Adipose tissue (tissue), 3 donors: ENCODE measurements around the gene CTBS. TPM values are rescaled to one million over a fixed set of nuclear protein-coding genes. Genes with fewer than 3 reads are reported as not detected.

Source experiments
- H3K27ac ChIP-seq: one replicate; pipeline ENCODE4 v1.5.1; 2013; ENCODE audit warnings: low read depth, low read length
- WGBS, 3 donors: extraction: QIAGEN DNeasy Blood & Tissue Kit; methylation state at CpG; one replicate each; pipeline ENCODE4 v1.1.7; 2013; 5-methylcytosine and 5-hydroxymethylcytosine counted together
- polyA plus RNA-seq, 3 donors: library from polyadenylated mRNA; stranded (reverse); fragments of 200-250 nt; gene quantifications; one replicate each; pipeline ENCODE4 v1.2.3, GENCODE V29; 2013
- donor health status: healthy with polysubstance abuse.
- donor health status: Bipolar disorder and iron deficiency.
- donor health status: healthy.

The CTBS gene
- 10 to 100 TPM in 2 of 3 donors, 1 to 10 TPM in 1; 8.2 to 12.7 (median 12.1) TPM for polyA plus RNA-seq

GRCh38 chr1:84573967-84574842 lies at the start of gene CTBS:
Gene CTBS (minus strand): TSS chr1:84574440. CDS start chr1:84574415, 25 bp downstream.
- 0 to 1% (median 1%) methylated on average over 43 to 67 of the region's 67 CpGs for WGBS, 3 donors
- peak within 1 kb of the TSS; percentile 100 for H3K27ac ChIP-seq

- H3K27ac ChIP-seq: no peak overlapping the region
- 75 to 86% (median 85%) methylated on average over 14 of the region's 14 CpGs for WGBS, 3 donors
Observed at GRCh38 chr1:84621553-84621952, 47.3 kb upstream of the CTBS start.

GRCh38 chr1:84620720-84621313 lies 46.6 kb upstream of the CTBS start:
- WGBS, 3 donors: 0 to 1% (median 0%) methylated on average over 41 to 46 of the region's 46 CpGs
- no peak overlapping the region for H3K27ac ChIP-seq

DNA sequence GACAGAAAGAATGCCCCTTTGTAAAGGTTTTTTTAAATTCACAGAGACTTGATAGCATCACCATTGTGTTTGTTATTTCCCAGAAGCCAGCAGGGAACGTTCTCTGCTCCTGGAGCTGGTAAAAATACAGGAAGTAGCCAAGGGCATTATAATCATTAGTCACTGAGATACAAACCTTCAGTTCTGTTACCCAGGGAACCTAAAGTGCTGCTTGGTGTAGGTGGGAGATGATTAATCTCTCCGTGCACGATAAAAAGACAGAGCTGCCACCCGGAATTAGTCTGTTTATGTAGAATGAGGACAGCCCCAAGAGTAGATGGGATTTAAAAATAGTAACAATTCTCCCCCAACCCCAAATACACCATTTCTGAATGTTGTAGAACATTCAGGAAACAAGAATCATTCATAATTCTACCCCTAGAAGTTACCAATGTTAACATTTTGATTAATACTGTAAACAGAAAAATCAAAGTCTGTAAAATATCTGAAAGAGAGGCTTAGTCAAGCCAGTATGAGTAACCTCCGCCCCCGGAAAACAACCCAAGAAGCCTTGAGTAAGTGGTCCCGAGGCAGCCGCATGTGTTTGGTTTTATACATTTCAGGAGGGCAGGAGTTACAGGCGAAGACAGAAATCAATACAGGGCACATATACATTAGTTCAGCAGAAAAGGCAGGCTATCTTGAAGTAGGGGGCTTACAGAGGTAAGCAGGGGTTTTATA lies 45.3 kb upstream of the CTBS start:
- 37 to 58% (median 54%) methylated on average over 9 of the region's 9 CpGs for WGBS, 3 donors
- no peak overlapping the region for H3K27ac ChIP-seq

DNA sequence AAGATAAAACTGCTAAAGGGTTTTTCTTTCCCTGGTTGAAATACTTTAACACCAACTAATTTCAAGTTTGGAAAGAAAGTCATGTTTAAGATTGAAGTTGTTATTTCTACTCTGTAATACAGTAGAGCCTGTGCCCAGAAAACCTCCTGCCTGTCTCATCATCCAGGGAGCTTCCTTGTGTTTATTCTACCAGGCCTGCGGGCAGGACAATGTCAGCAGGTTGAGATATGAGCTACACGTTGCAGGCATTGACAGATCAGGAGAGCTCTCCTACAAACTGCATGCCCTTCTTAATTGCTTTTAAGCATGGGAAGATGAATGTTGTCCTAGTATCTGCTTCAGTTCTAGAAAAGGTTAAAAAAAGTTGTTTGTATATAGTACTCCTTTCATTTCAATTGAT lies 43.1 kb upstream of the CTBS start:
- 55 to 69% (median 69%) methylated on average over 2 of the region's 2 CpGs for WGBS, 3 donors
- H3K27ac ChIP-seq: no peak overlapping the region

DNA sequence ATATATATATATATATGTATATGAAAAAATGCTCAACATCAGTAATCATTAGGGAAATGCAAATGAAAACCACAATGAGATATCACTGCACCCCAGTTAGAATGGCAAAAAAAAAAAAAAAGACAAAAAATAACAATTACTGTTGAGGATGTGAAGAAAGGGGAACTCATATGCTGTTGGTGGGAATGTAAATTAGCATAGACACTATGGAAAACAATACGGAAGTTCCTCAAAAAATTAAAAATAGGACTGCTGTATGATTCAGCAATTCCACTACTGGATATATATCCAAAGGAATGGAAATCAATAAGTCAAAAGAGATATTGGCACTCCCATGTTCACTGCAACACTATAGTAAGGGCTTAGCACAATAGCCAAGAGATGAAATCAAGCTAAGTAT lies 41.5 kb upstream of the CTBS start:
- no peak overlapping the region for H3K27ac ChIP-seq

GRCh38 chr1:84613887-84614286 lies 39.6 kb upstream of the CTBS start:
- WGBS, 3 donors: 94 to 95% (median 94%) methylated on average over 2 of the region's 2 CpGs
- no peak overlapping the region for H3K27ac ChIP-seq

More for the DNA sequence above, 41.5 kb upstream of the CTBS start:
- 48 to 93% (median 64%) methylated on average over 1 of the region's 1 CpG for WGBS, 3 donors

GRCh38 chr1:84613026-84613425 lies 38.8 kb upstream of the CTBS start:
- WGBS, 3 donors: 84 to 86% (median 84%) methylated on average over 2 of the region's 2 CpGs
- H3K27ac ChIP-seq: no peak overlapping the region

- 32 to 34% (median 32%) methylated on average over 3 of the region's 3 CpGs for WGBS, 3 donors
Observed at GRCh38 chr1:84611796-84612195, 37.6 kb upstream of the CTBS start.

DNA sequence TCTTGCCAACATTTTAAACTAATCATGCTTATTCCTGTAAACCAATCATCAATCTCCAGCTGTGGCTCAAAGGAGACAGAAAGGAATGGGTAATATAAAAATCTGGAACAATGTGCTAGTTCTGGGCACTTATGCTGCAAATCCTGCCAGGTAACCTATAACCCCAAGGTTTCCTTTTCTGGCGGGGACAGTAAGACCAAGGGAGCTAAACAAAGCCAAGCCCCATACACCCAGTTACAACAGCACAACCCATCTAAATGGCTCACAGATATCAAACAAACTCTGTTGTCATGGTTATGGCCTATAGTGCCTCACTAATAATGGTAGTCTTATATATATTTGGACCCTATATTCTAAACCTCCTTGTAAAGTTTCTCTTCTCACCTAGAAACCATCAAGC lies 36.9 kb upstream of the CTBS start:
- 0 to 96% (median 71%) methylated on average over 1 of the region's 1 CpG for WGBS, 3 donors
- no peak overlapping the region for H3K27ac ChIP-seq

More at GRCh38 chr1:84611796-84612195, 37.6 kb upstream of the CTBS start:
- H3K27ac ChIP-seq: no peak overlapping the region

- no peak overlapping the region for H3K27ac ChIP-seq
- WGBS, 3 donors: 76 to 88% (median 82%) methylated on average over 5 of the region's 5 CpGs
Observed at GRCh38 chr1:84606977-84607376, 32.7 kb upstream of the CTBS start.

GRCh38 chr1:84605157-84605556 lies 30.9 kb upstream of the CTBS start:
- 95 to 100% (median 98%) methylated on average over 1 of the region's 1 CpG for WGBS, 3 donors
- no peak overlapping the region for H3K27ac ChIP-seq

- WGBS, 3 donors: 63 to 81% (median 71%) methylated on average over 15 of the region's 15 CpGs
- H3K27ac ChIP-seq: no peak overlapping the region
Observed at GRCh38 chr1:84603941-84604830, 29.9 kb upstream of the CTBS start.

DNA sequence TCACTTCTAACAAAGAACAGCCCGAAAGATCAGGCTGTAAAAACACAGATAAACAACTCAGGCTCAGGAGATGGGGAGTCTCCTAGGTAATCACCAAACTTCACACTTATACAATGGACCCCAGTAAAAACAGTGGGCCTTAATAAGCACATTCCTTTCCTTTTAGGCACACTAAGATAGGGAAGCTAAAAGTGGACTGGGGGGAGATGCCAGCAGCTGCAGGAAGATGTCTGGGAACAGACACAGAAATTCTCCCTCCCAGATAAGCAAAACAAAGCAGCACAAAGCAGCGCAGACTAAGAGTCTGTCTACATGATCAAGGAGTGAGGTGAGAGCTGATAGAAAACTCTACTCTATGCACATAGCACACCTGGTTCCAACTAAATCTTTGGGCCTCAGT lies 29.0 kb upstream of the CTBS start:
- no peak overlapping the region for H3K27ac ChIP-seq
- 62 to 71% (median 64%) methylated on average over 2 of the region's 2 CpGs for WGBS, 3 donors

DNA sequence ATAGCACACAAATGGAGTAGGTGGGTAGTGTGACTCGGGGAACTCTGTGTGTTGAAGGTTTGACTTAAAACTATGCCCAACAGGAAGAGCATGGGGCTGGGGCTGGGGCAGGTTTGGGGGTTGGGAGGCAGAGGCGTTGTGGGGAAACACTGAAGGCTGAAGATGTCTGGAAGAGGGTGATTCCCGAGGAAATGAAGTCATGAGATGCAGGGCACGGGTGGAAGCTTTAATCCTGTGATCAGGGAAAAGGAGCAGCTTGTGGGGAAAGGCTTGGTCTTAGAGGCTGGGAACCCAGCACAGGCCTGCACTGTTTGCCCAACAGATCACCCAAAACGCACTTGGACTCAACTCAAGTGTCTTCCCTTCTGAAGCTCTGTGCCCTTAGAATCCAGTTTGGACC lies 26.6 kb upstream of the CTBS start:
- no peak overlapping the region for H3K27ac ChIP-seq
- WGBS, 3 donors: 84 to 93% (median 87%) methylated on average over 5 of the region's 5 CpGs

DNA sequence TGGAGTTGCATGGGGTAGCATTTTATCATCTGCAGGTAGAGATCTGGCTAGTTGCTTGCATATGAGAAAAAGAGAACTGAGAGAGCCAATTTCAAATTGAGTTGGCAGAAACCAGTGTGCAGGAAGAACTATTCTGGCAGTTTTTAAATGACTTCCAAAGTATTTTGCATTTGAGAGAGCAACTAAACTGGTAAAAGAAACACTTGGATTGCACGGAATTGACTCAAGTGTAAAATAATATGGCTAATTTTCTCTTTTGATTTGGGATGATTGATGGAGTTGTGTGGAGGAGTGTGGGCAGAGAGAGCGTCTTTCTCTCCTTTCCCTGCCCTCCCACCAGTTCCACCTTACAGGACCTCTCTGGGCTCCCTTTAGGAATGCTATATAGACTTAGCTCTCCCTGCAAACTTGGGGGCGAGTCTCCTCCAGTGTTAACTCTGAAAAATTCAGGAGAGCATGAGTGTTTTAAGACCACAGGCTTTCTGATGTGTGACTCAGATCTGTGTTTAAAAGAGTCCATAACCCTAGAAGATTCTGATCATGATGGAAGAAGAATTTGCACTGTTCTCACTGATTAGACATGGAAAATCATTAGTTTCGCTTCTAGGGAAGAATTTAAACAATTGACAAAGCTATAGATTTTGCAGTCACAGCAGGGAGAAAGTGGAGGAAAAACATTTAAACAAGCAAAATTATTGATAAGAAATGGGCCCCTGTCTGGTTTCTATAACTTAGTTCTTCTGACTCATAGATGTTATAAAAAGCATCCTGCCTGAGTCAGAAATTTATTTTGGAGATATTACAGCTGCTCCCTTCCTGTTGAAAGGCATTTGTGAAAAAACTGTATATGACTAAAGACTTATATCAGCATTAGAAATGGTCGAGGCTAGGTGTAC lies 24.9 kb upstream of the CTBS start:
- H3K27ac ChIP-seq: no peak overlapping the region
- 44 to 63% (median 53%) methylated on average over 5 of the region's 5 CpGs for WGBS, 3 donors

DNA sequence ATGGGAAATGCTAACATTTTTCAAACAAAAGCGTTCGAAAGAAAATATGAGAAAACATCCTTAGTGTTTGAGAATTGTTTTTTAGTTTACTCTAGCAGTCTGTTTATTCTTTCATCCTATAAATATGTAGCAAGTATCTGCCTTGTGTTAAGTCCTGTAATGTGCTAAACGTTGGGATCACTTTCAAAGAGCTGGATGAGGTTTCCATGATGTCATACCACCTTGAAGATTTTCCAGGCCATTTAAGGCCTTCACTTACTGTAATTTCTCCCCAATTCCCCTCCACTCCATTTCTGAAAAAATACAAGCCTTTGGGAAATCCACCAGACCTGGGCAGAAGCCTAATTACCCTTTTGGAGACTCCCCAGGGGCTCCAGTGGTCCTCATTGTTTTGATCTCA lies 24.2 kb upstream of the CTBS start:
- no peak overlapping the region for H3K27ac ChIP-seq
- WGBS, 3 donors: 71 to 81% (median 72%) methylated on average over 3 of the region's 3 CpGs
